Measurements from ENCODE around the gene LAMC3. TPM values are rescaled to one million over a fixed set of nuclear protein-coding genes. Genes with fewer than 3 reads are reported as not detected.

Gene LAMC3
- polyA plus RNA-seq, 1 of the 3 experiments (the other 2 are of a cell fraction): 0.07 TPM

- Histone ChIP-seq H3K9me3 (no peaks in the 10 kb centered on the region), H3K4me2 (peak overlapping the region; percentile 93), H3K9ac (peak overlapping the region; percentile 84), H4K20me1 (ENCODE audit: insufficient read depth) (no peaks in the 10 kb centered on the region), H3K27me3 (ENCODE audit: insufficient read depth) (no peaks in the 10 kb centered on the region), H3F3A (replicated peaks; ENCODE audit: insufficient read depth) (peaks cover 10% of the 10 kb centered on the region), H2AFZ (ENCODE audit: low read depth) (peak overlapping the region; percentile 54), H3K27ac (ENCODE audit: low read depth in 2 of 2, low read length in 1 of 2) (peak overlapping the region; percentile 60 to 66; a peak in 2 of 4 replicates), H3K79me2 (ENCODE audit: insufficient read depth) (peaks cover 46% of the 10 kb centered on the region), H3K4me1 (ENCODE audit: control insufficient read depth in 1 of 2, insufficient read depth in 2 of 2, low read depth in 1 of 2, low read length in 1 of 2) (peaks cover 10% of the 10 kb centered on the region in 2 experiments; a peak in 2 of 4 replicates), H3K36me3 (replicated peaks in 1 of 2; ENCODE audit: control insufficient read depth in 1 of 2, insufficient read depth in 2 of 2, low read length in 1 of 2) (peaks cover 27 to 40% of the 10 kb centered on the region in 2 experiments), H3K4me3 (ENCODE audit: low read depth in 2 of 2, low read length in 1 of 2) (peak overlapping the region; percentile 85 to 92), H3K9me2 (no peaks in the 10 kb centered on the region)
- no peak for DNase-seq
- ChIA-PET CTCF (interaction anchor here (2.1 kb wide), 2 partner anchors 17 to 68 kb away, joined by 5 to 8 read pairs; no protein-coding TSS in a partner anchor), POLR2A (interaction anchor here (1.0 to 1.4 kb wide), 4 partner anchors 26 to 247 kb away, joined by 3 to 13 read pairs (median 5); no protein-coding TSS in a partner anchor)
- WGBS (ENCODE audit: low lambda C conversion rate): 3% methylated on average over 11 of the region's 11 CpGs
- TF ChIP-seq IRF3 (IDR thresholded peaks at IDR 0.05; ENCODE audit: low read depth, low read length) (no peak), NFIC (IDR thresholded peaks at IDR 0.05; ENCODE audit: borderline replicate concordance) (no peak), YY1 (IDR thresholded peaks at IDR 0.05; ENCODE audit: low read depth) (no peak), REST (IDR thresholded peaks at IDR 0.05; ENCODE audit: low read depth, low read length) (no peak), TAF1 (IDR thresholded peaks at IDR 0.05; ENCODE audit: borderline replicate concordance, low read depth, low read length) (no peak), MEF2A (IDR thresholded peaks at IDR 0.05; ENCODE audit: borderline replicate concordance, low read depth) (no peak), CTCF (IDR thresholded peaks at IDR 0.05) (no peak), TCF12 (IDR thresholded peaks at IDR 0.05) (no peak), RXRA (IDR thresholded peaks at IDR 0.05; ENCODE audit: borderline replicate concordance, low read depth) (no peak), SIN3A (IDR thresholded peaks at IDR 0.05; ENCODE audit: borderline replicate concordance, low read depth, low read length) (no peak), FOXM1 (IDR thresholded peaks at IDR 0.05; ENCODE audit: low read depth) (no peak), JUND (IDR thresholded peaks at IDR 0.05) (no peak), EZH2phosphoT487 (IDR thresholded peaks at IDR 0.05; ENCODE audit: borderline replicate concordance, low read depth) (no peak)
These were observed 117.1 kb downstream of the LAMC3 start for GRCh38 chr9:131126059-131126426.

Measured in SK-N-SH (cell line).